Activated naive CD8-positive, alpha-beta T cell treated with anti-CD3 and anti-CD28 coated beads for 36 hours (primary cell): Measurements from ENCODE around the gene CDK14. TPM values are rescaled to one million over a fixed set of nuclear protein-coding genes. Genes with fewer than 3 reads are reported as not detected.
"Not testable (repeated sequence)": the region's sequence is repeated elsewhere in the genome, so short reads cannot be mapped to it uniquely, and the experiment has no call there.

Source experiments
- DNase-seq: peaks from one replicate; pipeline ENCODE4 v3.0.0; 2021
- H3K27ac Mint-ChIP-seq: one replicate; pipeline ENCODE4 v1.8.0; 2022; ENCODE audit warnings: mild to moderate bottlenecking, moderate library complexity, mixed read lengths
- H3K27me3 Mint-ChIP-seq: one replicate; pipeline ENCODE4 v1.8.0; 2022; ENCODE audit warnings: mild to moderate bottlenecking, mixed read lengths
- H3K36me3 Mint-ChIP-seq: one replicate; pipeline ENCODE4 v1.8.0; 2021; ENCODE audit warnings: mild to moderate bottlenecking, mixed read lengths
- H3K4me1 Mint-ChIP-seq: one replicate; pipeline ENCODE4 v1.8.0; 2021; ENCODE audit warnings: mixed read lengths
- H3K4me3 Mint-ChIP-seq: one replicate; pipeline ENCODE4 v1.8.0; 2022; ENCODE audit warnings: mild to moderate bottlenecking, moderate library complexity, mixed read lengths
- H3K9me3 Mint-ChIP-seq: one replicate; pipeline ENCODE4 v1.8.0; 2022; ENCODE audit warnings: mixed read lengths
- total RNA-seq, 2 experiments: library from RNA; stranded (reverse); gene quantifications; one replicate each; pipeline ENCODE4 v1.2.3, GENCODE V29; 2021

The CDK14 gene
- total RNA-seq, 2 experiments from 2014 or later = 0.92 to 1.6 TPM

GRCh38 chr7:90774706-90775105 is 178.6 kb downstream of the CDK14 start:
- H3K9me3 Mint-ChIP-seq = peaks cover 7% of the 10 kb centered on the region

GRCh38 chr7:90775383-90775965 is 179.4 kb downstream of the CDK14 start:
- no peaks in the 10 kb centered on the region for H3K36me3 Mint-ChIP-seq
- peaks cover 7% of the 10 kb centered on the region for H3K9me3 Mint-ChIP-seq
- no peaks in the 10 kb centered on the region for H3K27me3 Mint-ChIP-seq
- H3K27ac Mint-ChIP-seq = no peak overlapping the region
- no peak overlapping the region for H3K4me3 Mint-ChIP-seq
- H3K4me1 Mint-ChIP-seq = no peaks in the 10 kb centered on the region
- no peak for DNase-seq

More at GRCh38 chr7:90774706-90775105, 178.6 kb downstream of the CDK14 start:
- Mint-ChIP-seq H3K27me3 (no peaks in the 10 kb centered on the region), H3K27ac (no peak overlapping the region), H3K4me3 (no peak overlapping the region), H3K4me1 (no peaks in the 10 kb centered on the region), H3K36me3 (no peaks in the 10 kb centered on the region)
- no peak for DNase-seq

DNA sequence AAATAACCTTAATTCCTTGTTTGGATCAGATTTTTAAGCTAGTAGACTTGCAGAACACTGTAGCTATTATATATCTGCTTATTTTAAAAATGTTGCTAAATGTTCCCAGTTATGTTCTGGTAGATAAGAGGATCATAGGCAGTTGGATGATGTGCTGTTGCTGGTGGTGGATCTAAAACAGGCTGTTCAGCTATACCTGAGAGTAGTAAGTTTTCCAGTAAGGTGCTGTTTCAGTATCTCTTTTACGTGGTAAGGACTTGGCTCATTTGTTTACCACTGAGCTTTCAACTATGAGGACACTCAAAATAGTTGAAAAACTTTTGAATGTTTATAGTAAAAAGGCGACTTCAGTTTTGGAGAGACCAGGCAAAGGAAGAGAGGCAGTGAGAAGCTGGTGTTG is 180.9 kb downstream of the CDK14 start:
- Mint-ChIP-seq H3K9me3 (peaks cover 1% of the 10 kb centered on the region), H3K27me3 (no peaks in the 10 kb centered on the region), H3K36me3 (no peaks in the 10 kb centered on the region), H3K4me3 (no peak overlapping the region), H3K27ac (no peak overlapping the region), H3K4me1 (no peaks in the 10 kb centered on the region)
- no peak for DNase-seq

DNA sequence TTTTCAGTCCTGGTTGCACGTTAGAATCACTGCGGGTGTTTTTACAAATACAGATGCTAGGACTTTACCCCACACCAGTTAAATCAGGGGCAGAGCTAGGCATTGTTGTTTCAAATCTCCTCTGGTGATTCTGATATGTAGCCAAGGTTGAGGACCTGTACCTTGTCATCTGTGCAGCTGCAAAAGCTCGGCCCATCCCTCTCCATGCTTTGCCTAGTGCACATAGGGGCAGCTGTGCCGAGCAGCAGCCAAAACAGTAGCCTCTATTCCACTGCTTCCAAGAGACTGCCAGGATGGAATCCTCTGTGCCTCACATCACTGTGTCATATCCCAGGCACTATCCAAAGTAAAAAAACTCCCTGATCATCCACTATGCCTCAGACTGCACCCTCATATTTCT is 181.3 kb downstream of the CDK14 start:
- Mint-ChIP-seq H3K4me1 (no peaks in the 10 kb centered on the region), H3K9me3 (peaks cover 1% of the 10 kb centered on the region), H3K36me3 (no peaks in the 10 kb centered on the region), H3K27me3 (no peaks in the 10 kb centered on the region), H3K27ac (no peak overlapping the region), H3K4me3 (no peak overlapping the region)
- DNase-seq = no peak

DNA sequence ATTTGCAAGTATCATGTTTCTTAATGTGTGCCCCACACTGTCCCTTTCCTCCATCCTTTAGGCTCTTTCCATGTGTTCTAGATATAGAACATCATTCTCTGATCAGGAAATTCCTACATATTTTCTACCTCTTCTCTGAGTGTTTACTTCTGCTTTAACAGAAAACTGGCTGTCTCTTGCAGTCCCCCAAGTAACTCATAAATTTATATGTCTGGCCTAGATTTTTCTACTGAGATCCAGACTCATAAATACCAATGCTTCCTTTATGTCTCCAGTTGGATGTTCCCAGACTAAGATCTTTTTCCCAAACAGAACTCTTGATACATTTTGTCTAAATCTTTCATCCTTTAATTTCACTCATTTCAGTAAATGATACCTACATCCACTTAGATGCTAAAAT is 181.8 kb downstream of the CDK14 start:
- no peak overlapping the region for H3K27ac Mint-ChIP-seq
- peaks cover 2% of the 10 kb centered on the region for H3K9me3 Mint-ChIP-seq
- no peaks in the 10 kb centered on the region for H3K27me3 Mint-ChIP-seq
- no peak overlapping the region for H3K4me3 Mint-ChIP-seq
- no peaks in the 10 kb centered on the region for H3K4me1 Mint-ChIP-seq
- no peaks in the 10 kb centered on the region for H3K36me3 Mint-ChIP-seq
- DNase-seq = no peak

DNA sequence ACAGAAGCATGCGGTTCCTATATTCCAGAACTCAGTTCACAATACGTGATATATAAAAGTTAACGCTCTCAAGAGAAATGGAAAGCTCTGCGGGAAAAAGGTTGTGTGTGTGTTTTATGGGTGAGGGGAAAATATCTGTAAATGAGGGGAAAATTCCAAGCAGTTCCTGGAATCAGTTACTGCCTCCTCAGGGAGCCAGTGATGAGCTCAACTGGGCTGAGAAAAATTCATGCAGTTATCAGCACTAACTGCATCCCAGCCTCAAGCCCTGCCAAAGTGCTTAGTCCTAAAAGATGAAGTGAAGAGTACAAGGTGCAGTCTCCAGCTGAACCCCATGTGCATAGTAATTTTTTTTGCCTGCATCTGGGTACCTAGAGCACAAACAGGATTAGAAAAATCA is 191.9 kb downstream of the CDK14 start:
- no peaks in the 10 kb centered on the region for H3K9me3 Mint-ChIP-seq

DNA sequence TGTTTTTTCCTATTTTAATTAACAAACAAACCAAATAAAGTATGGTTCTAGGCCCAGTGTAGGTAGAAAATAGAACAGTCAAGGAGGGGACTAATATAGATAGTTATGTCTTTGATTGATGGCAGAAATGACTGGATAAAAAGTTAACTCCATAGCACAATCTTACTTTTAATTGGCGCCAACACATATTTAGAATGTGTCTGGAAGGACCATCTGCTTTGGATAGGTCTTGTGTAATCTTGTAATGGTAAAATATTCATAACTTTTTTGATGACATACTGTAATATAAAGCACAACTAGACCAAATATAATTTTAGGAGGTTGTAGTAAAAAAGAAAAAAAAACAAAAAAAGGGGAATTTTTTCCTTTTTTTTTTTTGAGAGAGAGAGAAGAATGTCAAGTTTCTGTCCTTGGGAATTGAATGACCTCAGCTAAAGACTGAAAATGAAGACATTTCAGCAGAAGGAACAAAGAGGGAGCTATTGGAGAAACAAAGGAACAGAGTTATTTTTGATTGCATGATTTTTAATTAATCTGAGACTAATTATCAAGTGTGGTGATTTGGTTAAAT is 193.7 kb downstream of the CDK14 start:
- Mint-ChIP-seq H3K9me3 (peaks cover 12% of the 10 kb centered on the region), H3K36me3 (peaks cover 4% of the 10 kb centered on the region), H3K4me3 (no peak overlapping the region), H3K27me3 (no peaks in the 10 kb centered on the region), H3K4me1 (no peaks in the 10 kb centered on the region), H3K27ac (no peak overlapping the region)
- no peak for DNase-seq

More for the DNA sequence above, 191.9 kb downstream of the CDK14 start:
- no peak overlapping the region for H3K4me3 Mint-ChIP-seq
- no peak overlapping the region for H3K27ac Mint-ChIP-seq
- H3K4me1 Mint-ChIP-seq = no peaks in the 10 kb centered on the region
- no peaks in the 10 kb centered on the region for H3K27me3 Mint-ChIP-seq
- peaks cover 1% of the 10 kb centered on the region for H3K36me3 Mint-ChIP-seq
- no peak for DNase-seq

- Mint-ChIP-seq H3K27me3 (no peaks in the 10 kb centered on the region), H3K27ac (no peak overlapping the region), H3K36me3 (peaks cover 3% of the 10 kb centered on the region), H3K4me3 (no peak overlapping the region), H3K4me1 (no peaks in the 10 kb centered on the region), H3K9me3 (peaks cover 12% of the 10 kb centered on the region)
- DNase-seq = no peak
These were observed 195.5 kb downstream of the CDK14 start for GRCh38 chr7:90791596-90791995.

DNA sequence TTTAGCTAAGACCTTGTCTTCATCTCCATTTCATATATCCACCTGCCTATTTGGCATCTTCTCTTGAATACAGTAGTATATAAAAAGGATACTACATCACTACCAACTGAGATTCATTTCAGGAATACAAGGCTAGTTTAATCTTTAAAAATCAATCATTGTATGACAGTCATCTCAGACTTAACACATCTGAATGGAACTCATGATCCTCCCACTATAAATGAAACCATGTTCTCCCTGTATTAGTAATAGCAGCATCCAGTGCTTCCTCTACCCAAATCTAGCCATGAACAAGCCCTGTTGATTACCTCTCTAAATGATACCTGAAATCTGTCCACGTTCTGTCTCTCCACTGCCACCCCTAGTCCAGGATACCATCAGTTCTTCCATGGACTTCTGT is 196.2 kb downstream of the CDK14 start:
- Mint-ChIP-seq H3K4me3 (no peak overlapping the region), H3K27ac (no peak overlapping the region), H3K9me3 (peaks cover 12% of the 10 kb centered on the region), H3K4me1 (no peaks in the 10 kb centered on the region), H3K36me3 (peaks cover 3% of the 10 kb centered on the region), H3K27me3 (no peaks in the 10 kb centered on the region)
- DNase-seq = no peak

GRCh38 chr7:90794234-90794633 is 198.1 kb downstream of the CDK14 start:
- not testable (repeated sequence) for H3K4me1 Mint-ChIP-seq, H3K4me3 Mint-ChIP-seq, H3K27me3 Mint-ChIP-seq, H3K27ac Mint-ChIP-seq, H3K36me3 Mint-ChIP-seq, DNase-seq
- peaks cover 12% of the 10 kb centered on the region for H3K9me3 Mint-ChIP-seq

DNA sequence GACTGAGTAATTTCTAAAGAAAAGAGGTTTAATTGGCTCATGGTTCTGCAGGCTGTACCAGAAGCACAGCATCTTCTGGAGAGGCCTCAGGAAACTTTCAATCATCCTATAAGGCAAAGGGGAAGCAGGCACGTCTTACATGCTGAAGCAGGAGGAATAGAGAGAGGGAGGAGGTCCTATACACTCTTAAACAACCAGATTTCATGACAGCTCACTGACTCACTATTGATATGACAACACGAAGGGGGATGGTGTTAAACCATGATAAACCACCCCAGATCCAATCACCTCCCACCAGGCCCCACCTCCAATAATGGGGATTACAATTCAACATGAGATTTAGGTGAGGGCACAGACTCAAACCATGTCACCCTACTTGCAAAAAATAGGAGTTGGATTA is 201.5 kb downstream of the CDK14 start:
- H3K4me1 Mint-ChIP-seq = no peaks in the 10 kb centered on the region
- no peak overlapping the region for H3K27ac Mint-ChIP-seq
- H3K9me3 Mint-ChIP-seq = peaks cover 12% of the 10 kb centered on the region
- H3K4me3 Mint-ChIP-seq = no peak overlapping the region
- no peaks in the 10 kb centered on the region for H3K27me3 Mint-ChIP-seq
- no peak for DNase-seq
- H3K36me3 Mint-ChIP-seq = peaks cover 3% of the 10 kb centered on the region

DNA sequence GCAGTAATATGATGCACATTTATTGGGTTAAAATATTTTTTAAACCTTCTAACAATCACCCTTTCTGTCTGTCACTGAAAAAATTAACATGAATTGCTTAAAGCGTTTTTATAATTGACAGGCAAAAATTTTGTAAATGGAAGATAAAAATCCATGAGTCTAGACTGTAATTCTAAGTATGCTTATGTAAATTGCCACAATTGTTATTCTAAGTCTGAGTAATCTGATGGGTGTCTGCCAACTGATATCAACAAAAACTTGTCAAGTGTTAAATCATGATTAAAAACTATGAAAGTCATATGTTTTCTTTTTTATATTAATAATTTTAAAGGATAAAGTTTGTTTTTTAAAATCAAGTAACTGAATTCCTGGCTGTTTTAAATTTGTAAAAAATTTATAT is 208.2 kb downstream of the CDK14 start:
- no peak overlapping the region for H3K27ac Mint-ChIP-seq
- H3K36me3 Mint-ChIP-seq = no peaks in the 10 kb centered on the region
- H3K9me3 Mint-ChIP-seq = peaks cover 4% of the 10 kb centered on the region
- no peaks in the 10 kb centered on the region for H3K4me1 Mint-ChIP-seq
- DNase-seq = no peak
- H3K27me3 Mint-ChIP-seq = no peaks in the 10 kb centered on the region
- H3K4me3 Mint-ChIP-seq = no peak overlapping the region

GRCh38 chr7:90815552-90815951 is 219.4 kb downstream of the CDK14 start:
- not testable (repeated sequence) for H3K27me3 Mint-ChIP-seq, H3K36me3 Mint-ChIP-seq, H3K27ac Mint-ChIP-seq, DNase-seq, H3K4me1 Mint-ChIP-seq, H3K4me3 Mint-ChIP-seq, H3K9me3 Mint-ChIP-seq

GRCh38 chr7:90816511-90817142 is 220.5 kb downstream of the CDK14 start:
- no peaks in the 10 kb centered on the region for H3K27me3 Mint-ChIP-seq
- DNase-seq = no peak
- no peak overlapping the region for H3K4me3 Mint-ChIP-seq
- H3K9me3 Mint-ChIP-seq = peaks cover 5% of the 10 kb centered on the region
- H3K27ac Mint-ChIP-seq = no peak overlapping the region
- H3K4me1 Mint-ChIP-seq = no peaks in the 10 kb centered on the region
- no peaks in the 10 kb centered on the region for H3K36me3 Mint-ChIP-seq

DNA sequence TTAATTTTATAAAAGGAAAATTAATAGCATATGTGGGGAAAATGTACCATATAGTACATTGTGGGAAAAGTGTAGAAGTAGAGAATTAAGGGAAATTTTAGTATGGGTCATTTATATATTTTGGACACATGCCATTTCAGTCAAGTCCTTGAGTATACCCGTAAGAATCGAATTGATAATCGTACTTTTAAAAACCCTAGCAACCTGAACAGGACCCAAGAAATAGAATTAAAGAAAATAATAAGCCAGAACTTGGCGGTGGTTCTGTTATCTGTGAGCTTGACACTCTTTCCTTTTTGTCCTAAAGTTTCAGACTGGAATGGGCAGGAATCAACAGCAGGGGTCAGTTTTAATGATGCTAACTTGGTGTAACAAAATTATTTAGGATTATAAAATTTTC is 221.0 kb downstream of the CDK14 start:
- Mint-ChIP-seq H3K27me3 (no peaks in the 10 kb centered on the region), H3K9me3 (peaks cover 4% of the 10 kb centered on the region), H3K4me3 (no peak overlapping the region), H3K27ac (no peak overlapping the region), H3K4me1 (no peaks in the 10 kb centered on the region), H3K36me3 (no peaks in the 10 kb centered on the region)
- no peak for DNase-seq

DNA sequence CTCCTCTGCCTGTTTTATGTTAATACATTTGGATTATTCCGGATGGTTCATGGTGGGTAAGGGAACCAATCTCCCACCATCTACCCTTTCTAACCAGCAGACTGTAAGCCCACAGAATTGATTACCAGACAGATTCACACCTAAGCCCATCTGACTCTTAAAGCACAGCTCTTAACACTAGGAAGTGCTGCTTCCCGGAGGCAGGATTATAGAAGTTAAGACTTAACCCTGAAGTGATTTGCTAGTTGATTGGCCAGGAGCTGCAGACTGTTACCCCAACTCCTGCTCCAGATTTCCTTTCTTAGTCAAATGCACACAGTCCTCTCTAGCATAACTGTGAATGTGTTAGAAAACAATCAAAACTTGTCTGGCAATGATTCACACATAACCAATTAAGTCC is 221.7 kb downstream of the CDK14 start:
- Mint-ChIP-seq H3K4me1 (no peaks in the 10 kb centered on the region), H3K4me3 (no peak overlapping the region), H3K27me3 (no peaks in the 10 kb centered on the region), H3K36me3 (no peaks in the 10 kb centered on the region), H3K9me3 (peaks cover 4% of the 10 kb centered on the region), H3K27ac (no peak overlapping the region)
- no peak for DNase-seq
